ENCODE results near the gene LRP1B.

- TF ChIP-seq EZH2 (IDR thresholded peaks at IDR 0.05; ENCODE audit: insufficient read depth, poor library complexity, severe bottlenecking): no peak
- no peak for TF ChIP-seq EZH2phosphoT487 (IDR thresholded peaks at IDR 0.05; ENCODE audit: insufficient read depth, low read depth)
These were observed 1158.1 kb downstream of the LRP1B start for GRCh38 chr2:140972724-140973123.
